ENCODE measurements around the gene STARD3NL.
"Not testable (repeated sequence)": the region's sequence is repeated elsewhere in the genome, so short reads cannot be mapped to it uniquely, and the experiment has no call there.

DNA sequence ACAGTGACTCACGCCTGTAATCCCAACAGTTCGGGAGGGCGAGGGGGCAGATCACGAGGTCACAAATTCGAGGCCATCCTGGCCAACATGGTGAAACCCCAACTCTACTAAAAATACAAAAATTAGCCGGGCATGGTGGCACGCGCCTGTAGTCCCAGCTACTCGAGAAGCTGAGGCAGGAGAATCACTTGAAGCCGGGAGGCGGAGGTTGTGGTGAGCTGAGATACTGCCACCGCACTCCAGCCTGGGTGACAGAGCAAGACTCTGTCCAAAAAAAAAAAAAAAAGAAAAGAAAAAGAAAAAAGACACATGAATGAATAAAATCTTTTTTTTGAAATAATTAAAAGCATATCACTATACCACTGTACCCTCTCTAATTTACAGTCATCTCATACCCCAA, 83.6 kb downstream of the STARD3NL start:
- not testable (repeated sequence) for TF ChIP-seq ZNF274 (IDR thresholded peaks at IDR 0.05; ENCODE audit: low read depth, low read length); SUZ12 (IDR thresholded peaks at IDR 0.05; ENCODE audit: extremely low read depth, insufficient read depth, insufficient read length)
